HepG2 (cell line): ENCODE results near the gene SLC29A3. TPM values are rescaled to one million over a fixed set of nuclear protein-coding genes. Genes with fewer than 3 reads are reported as not detected.

Source experiments
- ETV5 ChIP-seq: IDR thresholded peaks from 2 replicates; pipeline ENCODE4 v1.6.1; 2018; ENCODE audit warnings: missing biosample characterization, missing genetic modification reagents, inconsistent platforms, borderline replicate concordance
- FOSL1 ChIP-seq: sonication (generic); formaldehyde crosslinking; IDR thresholded peaks from 2 replicates; pipeline ENCODE4 v1.9.0; 2021; ENCODE audit warnings: missing genetic modification reagents, borderline replicate concordance
- HES4 ChIP-seq: sonication (generic); formaldehyde crosslinking; IDR thresholded peaks from 2 replicates; pipeline ENCODE4 v1.9.0; 2021; ENCODE audit warnings: mild to moderate bottlenecking, missing genetic modification reagents, borderline replicate concordance
- HOMEZ ChIP-seq: IDR thresholded peaks from 2 replicates; pipeline ENCODE4 v1.6.1; 2016; ENCODE audit warnings: low read depth
- MAZ ChIP-seq, 2 experiments: sonication (generic) in 1 of 2; formaldehyde crosslinking in 1 of 2; IDR thresholded peaks; 2 replicates each; pipeline versions ENCODE4 v1.5.0 to v1.6.1; 2012 to 2020; ENCODE audit warnings: low read depth in 2 of 2, mild to moderate bottlenecking in 2 of 2, borderline replicate concordance in 1 of 2, improper control_type of control experiment in 1 of 2, low read length in 1 of 2, missing genetic modification reagents in 1 of 2, moderate library complexity in 1 of 2
- MED13 ChIP-seq: sonication (generic); formaldehyde crosslinking; IDR thresholded peaks from 2 replicates; pipeline ENCODE4 v1.5.0; 2020; ENCODE audit warnings: missing genetic modification reagents
- NKX3-1 ChIP-seq: sonication (generic); formaldehyde crosslinking; IDR thresholded peaks from 2 replicates; pipeline ENCODE4 v1.5.0; 2020; ENCODE audit warnings: missing genetic modification reagents
- RERE ChIP-seq: IDR thresholded peaks from 2 replicates; pipeline ENCODE4 v1.6.1; 2016; ENCODE audit warnings: low read depth, missing genetic modification reagents, missing compliant biosample characterization
- RXRA ChIP-seq: sonication (generic); formaldehyde crosslinking; IDR thresholded peaks from 2 replicates; pipeline ENCODE4 v1.5.1; 2020; ENCODE audit warnings: missing genetic modification reagents
- THAP11 ChIP-seq: IDR thresholded peaks from 2 replicates; pipeline ENCODE4 v1.6.1; 2016; ENCODE audit warnings: missing biosample characterization, missing genetic modification reagents
- TRIM24 ChIP-seq: sonication (generic); formaldehyde crosslinking; IDR thresholded peaks from 2 replicates; pipeline ENCODE4 v1.8.0; 2022; ENCODE audit warnings: mild to moderate bottlenecking, missing genetic modification reagents
- ZNF143 ChIP-seq: sonication (generic); formaldehyde crosslinking; IDR thresholded peaks from 2 replicates; pipeline ENCODE4 v1.4.0; 2020; ENCODE audit warnings: missing genetic modification reagents
- ZNF260 ChIP-seq: sonication (generic); formaldehyde crosslinking; IDR thresholded peaks from 2 replicates; pipeline ENCODE4 v1.4.0; 2020; ENCODE audit warnings: missing genetic modification reagents, low read depth, mild to moderate bottlenecking, borderline replicate concordance
- ZNF552 ChIP-seq: sonication (generic); formaldehyde crosslinking; IDR thresholded peaks from 2 replicates; pipeline ENCODE4 v1.9.0; 2022; ENCODE audit warnings: missing genetic modification reagents, mild to moderate bottlenecking, borderline replicate concordance
- polyA plus RNA-seq, 8 experiments: library from polyadenylated mRNA; depleted of rRNA in 3 of 8; stranded (reverse) in 7 of 8; unstranded in 1 of 8; fragments of >200 nt; fragmentation: Illumina TruSeq in 4 of 8; extraction: Trizol in 4 of 8; gene quantifications; 2 replicates each; pipeline versions ENCODE4 v1.2.1 to v1.2.3, GENCODE V29; 2011 to 2016; ENCODE audit warnings: low read depth in 4 of 8, missing spikeins in 1 of 8, mixed read lengths in 1 of 8; ENCODE audit not compliant: insufficient read depth in 1 of 8
- total RNA-seq, 5 experiments: library from RNA; depleted of rRNA; stranded (reverse); fragments of >200 nt; fragmentation: Illumina TruSeq; extraction: Trizol; gene quantifications; 2 replicates each; pipeline ENCODE4 v1.2.3, GENCODE V29; 2016; ENCODE audit warnings: low read depth in 1 of 5
- TF ChIP-seq, protein P1 (sequence below): sonication (generic); formaldehyde crosslinking; IDR thresholded peaks from 2 replicates; pipeline ENCODE4 v1.4.0; 2020; ENCODE audit warnings: low read depth, mild to moderate bottlenecking, missing genetic modification reagents
- TF ChIP-seq, protein P2 (sequence below): IDR thresholded peaks from 2 replicates; pipeline ENCODE4 v1.6.1; 2012; ENCODE audit warnings: low read depth, low read length, improper control_type of control experiment

SLC29A3 gene
- total and polyA plus RNA-seq, 2 of the 13 experiments (the other 11 are each of a cell fraction or from before 2014, with no cell fraction given): 8.6 to 11.8 TPM

DNA sequence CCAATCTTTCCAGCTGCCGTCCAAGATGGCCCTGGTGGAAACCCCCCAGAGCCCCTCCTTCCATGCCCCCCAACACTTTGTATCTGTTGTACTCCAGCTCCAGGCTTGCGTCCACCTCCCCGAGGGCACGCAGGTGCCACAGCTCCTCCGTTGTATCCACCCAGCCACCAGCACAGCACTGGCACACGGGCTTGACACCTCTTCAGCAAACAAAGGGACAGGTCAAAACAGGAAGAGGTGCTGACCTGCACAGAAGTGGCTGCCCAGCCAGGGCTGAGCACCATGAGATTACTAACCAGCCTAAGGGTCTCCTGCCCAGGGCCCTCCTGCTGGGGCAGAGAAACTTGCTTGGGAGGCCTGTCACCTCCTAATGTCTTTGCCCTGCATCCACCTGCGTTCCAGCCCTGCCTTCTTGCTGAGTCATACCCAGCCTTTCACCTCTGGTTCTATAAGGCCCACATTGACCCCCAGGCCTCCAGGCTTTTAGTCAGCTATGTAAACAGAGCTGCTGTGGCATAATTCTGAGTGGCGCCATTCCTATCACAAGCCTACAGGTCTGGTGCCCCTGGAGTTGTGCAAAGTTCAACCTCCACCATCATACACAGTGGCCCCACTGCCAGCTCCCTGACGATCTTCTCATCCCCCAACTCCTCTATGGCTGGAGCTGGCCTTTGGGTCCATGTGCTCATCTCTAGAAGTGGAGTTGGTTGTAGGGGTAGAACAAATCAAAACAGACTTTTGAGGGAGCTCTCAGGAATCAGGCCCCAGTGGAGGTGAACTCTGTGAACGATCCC, 20.9 kb downstream of the SLC29A3 start (continued):
- TF ChIP-seq HOMEZ (CRISPR knock-in tag) (peak; percentile 63; the same call in 1 of the 2 replicates), RERE (CRISPR knock-in tag) (peak; percentile 83), RXRA (CRISPR knock-in tag) (peak; percentile 97), THAP11 (CRISPR knock-in tag) (peak; percentile 82), ZNF143 (peak; percentile 48), ZNF552 (0 out of 2 replicates have a peak, but pooled peaks have one; percentile 66), ZNF260 (CRISPR knock-in tag) (no peak), MAZ (IDR thresholded peaks at IDR 0.05; ENCODE audit: borderline replicate concordance, low read depth, low read length) (0 out of 2 replicates have a peak, but pooled peaks have one; percentile 79), MAZ (CRISPR knock-in tag; IDR thresholded peaks at IDR 0.05; ENCODE audit: low read depth) (no peak), HES4 (CRISPR knock-in tag) (peak; percentile 63; the same call in 1 of the 2 replicates), NKX3-1 (CRISPR knock-in tag) (no peak; the same call in 1 of the 2 replicates), FOSL1 (CRISPR knock-in tag) (peak; percentile 98), ETV5 (CRISPR knock-in tag) (peak; percentile 68; the same call in 1 of the 2 replicates), TRIM24 (CRISPR knock-in tag) (no peak), MED13 (CRISPR knock-in tag) (peak; percentile 95)
- TF ChIP-seq, protein P1, sequence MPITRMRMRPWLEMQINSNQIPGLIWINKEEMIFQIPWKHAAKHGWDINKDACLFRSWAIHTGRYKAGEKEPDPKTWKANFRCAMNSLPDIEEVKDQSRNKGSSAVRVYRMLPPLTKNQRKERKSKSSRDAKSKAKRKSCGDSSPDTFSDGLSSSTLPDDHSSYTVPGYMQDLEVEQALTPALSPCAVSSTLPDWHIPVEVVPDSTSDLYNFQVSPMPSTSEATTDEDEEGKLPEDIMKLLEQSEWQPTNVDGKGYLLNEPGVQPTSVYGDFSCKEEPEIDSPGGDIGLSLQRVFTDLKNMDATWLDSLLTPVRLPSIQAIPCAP (CRISPR knock-in tag): no peak
- TF ChIP-seq, protein P2, sequence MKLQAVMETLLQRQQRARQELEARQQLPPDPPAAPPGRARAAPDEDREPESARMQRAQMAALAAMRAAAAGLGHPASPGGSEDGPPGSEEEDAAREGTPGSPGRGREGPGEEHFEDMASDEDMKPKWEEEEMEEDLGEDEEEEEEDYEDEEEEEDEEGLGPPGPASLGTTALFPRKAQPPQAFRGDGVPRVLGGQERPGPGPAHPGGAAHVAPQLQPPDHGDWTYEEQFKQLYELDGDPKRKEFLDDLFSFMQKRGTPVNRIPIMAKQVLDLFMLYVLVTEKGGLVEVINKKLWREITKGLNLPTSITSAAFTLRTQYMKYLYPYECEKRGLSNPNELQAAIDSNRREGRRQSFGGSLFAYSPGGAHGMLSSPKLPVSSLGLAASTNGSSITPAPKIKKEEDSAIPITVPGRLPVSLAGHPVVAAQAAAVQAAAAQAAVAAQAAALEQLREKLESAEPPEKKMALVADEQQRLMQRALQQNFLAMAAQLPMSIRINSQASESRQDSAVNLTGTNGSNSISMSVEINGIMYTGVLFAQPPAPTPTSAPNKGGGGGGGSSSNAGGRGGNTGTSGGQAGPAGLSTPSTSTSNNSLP: peak; percentile 94
